Liver (tissue), 2 donors: ENCODE data around the gene SNX5.

Experiments
- FOXA1 ChIP-seq: IDR thresholded peaks from 2 replicates; pipeline ENCODE4 v1.6.1; 2016; ENCODE audit warnings: antibody characterized with exemption
- TF ChIP-seq, protein P1 (sequence below): fragments of 150-350 bp; IDR thresholded peaks from 2 replicates; pipeline ENCODE4 v1.5.1; 2017; ENCODE audit warnings: improper control_type of control experiment, low read depth, low read length; ENCODE audit not compliant: missing input control
- TF ChIP-seq, protein P2 (sequence below): IDR thresholded peaks from 2 replicates; pipeline ENCODE4 v1.6.1; 2016; ENCODE audit warnings: antibody characterized with exemption, mild to moderate bottlenecking
- donor health status: healthy.

DNA sequence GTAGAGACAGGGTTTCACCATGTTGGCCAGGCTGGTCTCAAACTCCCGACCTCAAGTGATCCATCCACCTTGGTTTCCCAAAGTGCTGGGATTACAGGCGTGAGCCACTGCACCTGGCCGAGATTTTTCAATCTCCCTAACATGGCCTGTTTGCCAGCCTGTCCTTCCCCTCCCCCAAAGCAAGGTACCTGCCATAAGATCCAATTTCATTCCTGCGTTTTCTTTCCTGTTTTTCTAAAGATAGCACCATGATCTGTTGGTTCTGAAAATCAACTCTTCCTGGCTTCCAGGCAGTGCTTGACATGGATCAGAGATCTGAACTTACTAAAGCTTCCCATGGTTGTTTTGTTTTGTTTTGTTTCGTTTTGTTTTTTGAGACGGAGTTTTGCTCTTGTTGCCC lies 7.7 kb upstream of the SNX5 start:
- TF ChIP-seq, protein P1, sequence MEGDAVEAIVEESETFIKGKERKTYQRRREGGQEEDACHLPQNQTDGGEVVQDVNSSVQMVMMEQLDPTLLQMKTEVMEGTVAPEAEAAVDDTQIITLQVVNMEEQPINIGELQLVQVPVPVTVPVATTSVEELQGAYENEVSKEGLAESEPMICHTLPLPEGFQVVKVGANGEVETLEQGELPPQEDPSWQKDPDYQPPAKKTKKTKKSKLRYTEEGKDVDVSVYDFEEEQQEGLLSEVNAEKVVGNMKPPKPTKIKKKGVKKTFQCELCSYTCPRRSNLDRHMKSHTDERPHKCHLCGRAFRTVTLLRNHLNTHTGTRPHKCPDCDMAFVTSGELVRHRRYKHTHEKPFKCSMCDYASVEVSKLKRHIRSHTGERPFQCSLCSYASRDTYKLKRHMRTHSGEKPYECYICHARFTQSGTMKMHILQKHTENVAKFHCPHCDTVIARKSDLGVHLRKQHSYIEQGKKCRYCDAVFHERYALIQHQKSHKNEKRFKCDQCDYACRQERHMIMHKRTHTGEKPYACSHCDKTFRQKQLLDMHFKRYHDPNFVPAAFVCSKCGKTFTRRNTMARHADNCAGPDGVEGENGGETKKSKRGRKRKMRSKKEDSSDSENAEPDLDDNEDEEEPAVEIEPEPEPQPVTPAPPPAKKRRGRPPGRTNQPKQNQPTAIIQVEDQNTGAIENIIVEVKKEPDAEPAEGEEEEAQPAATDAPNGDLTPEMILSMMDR, result no peak
- TF ChIP-seq FOXA1, result no peak
- TF ChIP-seq, protein P2, sequence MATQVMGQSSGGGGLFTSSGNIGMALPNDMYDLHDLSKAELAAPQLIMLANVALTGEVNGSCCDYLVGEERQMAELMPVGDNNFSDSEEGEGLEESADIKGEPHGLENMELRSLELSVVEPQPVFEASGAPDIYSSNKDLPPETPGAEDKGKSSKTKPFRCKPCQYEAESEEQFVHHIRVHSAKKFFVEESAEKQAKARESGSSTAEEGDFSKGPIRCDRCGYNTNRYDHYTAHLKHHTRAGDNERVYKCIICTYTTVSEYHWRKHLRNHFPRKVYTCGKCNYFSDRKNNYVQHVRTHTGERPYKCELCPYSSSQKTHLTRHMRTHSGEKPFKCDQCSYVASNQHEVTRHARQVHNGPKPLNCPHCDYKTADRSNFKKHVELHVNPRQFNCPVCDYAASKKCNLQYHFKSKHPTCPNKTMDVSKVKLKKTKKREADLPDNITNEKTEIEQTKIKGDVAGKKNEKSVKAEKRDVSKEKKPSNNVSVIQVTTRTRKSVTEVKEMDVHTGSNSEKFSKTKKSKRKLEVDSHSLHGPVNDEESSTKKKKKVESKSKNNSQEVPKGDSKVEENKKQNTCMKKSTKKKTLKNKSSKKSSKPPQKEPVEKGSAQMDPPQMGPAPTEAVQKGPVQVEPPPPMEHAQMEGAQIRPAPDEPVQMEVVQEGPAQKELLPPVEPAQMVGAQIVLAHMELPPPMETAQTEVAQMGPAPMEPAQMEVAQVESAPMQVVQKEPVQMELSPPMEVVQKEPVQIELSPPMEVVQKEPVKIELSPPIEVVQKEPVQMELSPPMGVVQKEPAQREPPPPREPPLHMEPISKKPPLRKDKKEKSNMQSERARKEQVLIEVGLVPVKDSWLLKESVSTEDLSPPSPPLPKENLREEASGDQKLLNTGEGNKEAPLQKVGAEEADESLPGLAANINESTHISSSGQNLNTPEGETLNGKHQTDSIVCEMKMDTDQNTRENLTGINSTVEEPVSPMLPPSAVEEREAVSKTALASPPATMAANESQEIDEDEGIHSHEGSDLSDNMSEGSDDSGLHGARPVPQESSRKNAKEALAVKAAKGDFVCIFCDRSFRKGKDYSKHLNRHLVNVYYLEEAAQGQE, result no peak
